Measurements from ENCODE around the gene BMPR2.

DNA sequence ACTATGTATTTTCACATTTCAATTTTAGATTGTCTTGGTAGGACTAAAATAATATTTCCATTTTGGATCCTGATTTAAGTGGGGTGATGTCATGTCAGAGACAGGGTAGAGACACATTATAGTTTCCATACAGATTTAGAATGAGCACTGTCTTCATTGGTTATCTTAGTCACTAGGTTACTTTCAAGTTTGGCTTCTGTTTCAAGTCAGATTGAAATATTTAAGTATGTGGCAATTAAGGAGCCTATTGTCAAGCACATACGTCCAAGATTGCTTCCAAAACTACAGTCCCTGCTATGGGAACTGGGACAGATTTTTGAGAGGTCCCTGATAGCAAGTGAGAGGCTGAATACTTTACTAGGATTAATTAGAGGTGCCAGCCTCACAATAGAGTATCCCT, 169.4 kb downstream of the BMPR2 start:
- no peak for TF ChIP-seq CTCF (IDR thresholded peaks at IDR 0.05)
- no peak for TF ChIP-seq POLR2A (IDR thresholded peaks at IDR 0.05)

All from lower leg skin (tissue), 3 donors.